Endothelial cell of umbilical vein (primary cell): ENCODE results near the gene VPS13A. TPM values are rescaled to one million over a fixed set of nuclear protein-coding genes. Genes with fewer than 3 reads are reported as not detected.

ENCODE experiments used
- BruUV-seq: library from RNA; stranded (reverse); fragments of 400-500 nt; replicated peaks from 2 replicates; lab custom pipeline; 2021; lab: Mats Ljungman, UMichigan
- CTCF ChIA-PET: fragments of 300-600, 350-600 bp; sonication (Branson Sonifier 250); formaldehyde crosslinking; loops from one replicate; lab custom pipeline; 2021; ENCODE audit warnings: antibody characterized with exemption, inconsistent platforms; lab: Charles Lee
- POLR2A ChIA-PET: fragments of 300-600, 350-600 bp; sonication (Branson Sonifier 250); formaldehyde crosslinking; loops from one replicate; lab custom pipeline; 2021; ENCODE audit warnings: antibody characterized with exemption, inconsistent platforms; lab: Charles Lee
- DNase-seq: peaks from one replicate; pipeline ENCODE4 v3.0.0-alpha.2; 2011; ENCODE audit warnings: low read depth, low spot score
- FAIRE-seq: peaks from 2 replicates; lab custom pipeline; 2011; peaks lifted over from hg19 to GRCh38; lab: Jason Lieb, UNC
- H2AFZ ChIP-seq: 2 replicates; pipeline ENCODE4 v1.6.0; 2012; ENCODE audit warnings: low read depth, low read length, control low read depth, inconsistent platforms
- H3K27ac ChIP-seq: 2 replicates; pipeline ENCODE4 v1.5.1; 2011; ENCODE audit warnings: low read depth, mild to moderate bottlenecking, control low read depth, low read length, moderate library complexity; ENCODE audit not compliant: insufficient read depth
- H3K27me3 ChIP-seq, 2 experiments: 2 replicates each; pipeline versions ENCODE4 v1.6.0 to v1.6.1; 2011; ENCODE audit warnings: low read length in 2 of 2, mixed read lengths in 1 of 2; ENCODE audit not compliant: control insufficient read depth in 2 of 2, insufficient read depth in 2 of 2
- H3K36me3 ChIP-seq, 2 experiments: 2 replicates in 1 of 2; 3 replicates in 1 of 2; pipeline ENCODE4 v1.5.1; 2011; ENCODE audit warnings: low read length in 2 of 2, mild to moderate bottlenecking in 1 of 2, moderate library complexity in 1 of 2; ENCODE audit not compliant: control insufficient read depth in 2 of 2, insufficient read depth in 2 of 2; ENCODE audit errors: extremely low read depth in 1 of 2
- H3K4me1 ChIP-seq: 3 replicates; pipeline ENCODE4 v1.5.1; 2011; ENCODE audit warnings: mild to moderate bottlenecking, low read length; ENCODE audit not compliant: control insufficient read depth, insufficient read depth; ENCODE audit errors: extremely low read depth
- H3K4me2 ChIP-seq: 2 replicates; pipeline ENCODE4 v1.6.1; 2011; ENCODE audit warnings: low read length, control low read depth, mixed read lengths; ENCODE audit not compliant: insufficient read depth
- H3K4me3 ChIP-seq, 3 experiments: fragments of 200-600 bp in 1 of 3; sonication (generic), shearing (Covaris generic) in 1 of 3; replicated peaks in 1 of 3; 2 replicates each; pipeline ENCODE4 v1.5.1; 2011 to 2016; ENCODE audit warnings: control low read depth in 3 of 3, low read length in 3 of 3, mild to moderate bottlenecking in 2 of 3, inconsistent platforms in 1 of 3, low read depth in 1 of 3, moderate library complexity in 1 of 3; ENCODE audit not compliant: insufficient read depth in 1 of 3
- H3K79me2 ChIP-seq: 2 replicates; pipeline ENCODE4 v1.6.0; 2012; ENCODE audit warnings: low read length, inconsistent platforms; ENCODE audit not compliant: control insufficient read depth, insufficient read depth
- H3K9ac ChIP-seq: replicated peaks from 2 replicates; pipeline ENCODE3; 2011; ENCODE audit warnings: low read length, control low read depth; ENCODE audit not compliant: insufficient read depth; ENCODE audit errors: extremely low read depth
- H3K9me1 ChIP-seq: replicated peaks from 3 replicates; pipeline ENCODE4 v1.6.0; 2011; ENCODE audit warnings: mild to moderate bottlenecking, low read length; ENCODE audit not compliant: control insufficient read depth, insufficient read depth; ENCODE audit errors: extremely low read depth
- H3K9me3 ChIP-seq: replicated peaks from 2 replicates; pipeline ENCODE4 v1.5.1; 2012; ENCODE audit warnings: low read length, inconsistent platforms; ENCODE audit not compliant: control insufficient read depth, insufficient read depth
- H4K20me1 ChIP-seq: replicated peaks from 2 replicates; pipeline ENCODE3; 2011; ENCODE audit warnings: mild to moderate bottlenecking, low read length; ENCODE audit not compliant: control insufficient read depth, insufficient read depth; ENCODE audit errors: extremely low read depth
- CTCF ChIP-seq, 2 donors: IDR thresholded peaks; 1 replicate in 1 of 2; 2 replicates in 1 of 2; pipeline ENCODE4 v1.5.1; 2011; ENCODE audit warnings: low read length in 2 of 2, mild to moderate bottlenecking in 2 of 2, moderate library complexity in 2 of 2, control low read depth in 1 of 2, inconsistent platforms in 1 of 2, low read depth in 1 of 2; ENCODE audit not compliant: insufficient read depth in 1 of 2; ENCODE audit errors: extremely low read depth in 1 of 2
- EZH2 ChIP-seq: IDR thresholded peaks from 2 replicates; pipeline ENCODE4 v1.6.1; 2012; ENCODE audit warnings: borderline replicate concordance, low read depth, mild to moderate bottlenecking, moderate library complexity, low read length, inconsistent platforms; ENCODE audit not compliant: severe bottlenecking
- FOS ChIP-seq: IDR thresholded peaks from 2 replicates; pipeline ENCODE4 v1.6.1; 2011; ENCODE audit warnings: mild to moderate bottlenecking, low read length, moderate library complexity, borderline replicate concordance; ENCODE audit not compliant: insufficient read depth
- GATA2 ChIP-seq: IDR thresholded peaks from 2 replicates; pipeline ENCODE4 v1.7.0; 2011; ENCODE audit warnings: low read depth, mild to moderate bottlenecking, moderate library complexity, mixed read lengths, low read length; ENCODE audit not compliant: insufficient read length, insufficient read depth
- JUN ChIP-seq: IDR thresholded peaks from 2 replicates; pipeline ENCODE4 v1.6.1; 2011; ENCODE audit warnings: borderline replicate concordance, low read depth; ENCODE audit not compliant: insufficient read length, insufficient read depth
- MAX ChIP-seq: IDR thresholded peaks from 2 replicates; pipeline ENCODE4 v1.6.1; 2011; ENCODE audit not compliant: insufficient read depth, insufficient read length
- MYC ChIP-seq: IDR thresholded peaks from one replicate; pipeline ENCODE4 v1.6.1; 2011; ENCODE audit warnings: mild to moderate bottlenecking, low read depth, low read length
- POLR2A ChIP-seq: IDR thresholded peaks from 2 replicates; pipeline ENCODE4 v1.6.1; 2012; ENCODE audit warnings: low read depth, mild to moderate bottlenecking, control low read depth, low read length
- POLR2AphosphoS5 ChIP-seq: IDR thresholded peaks from 2 replicates; pipeline ENCODE4 v1.6.1; 2012; ENCODE audit warnings: low read depth, mild to moderate bottlenecking, control low read depth, low read length, moderate library complexity; ENCODE audit not compliant: insufficient read depth
- dilution Hi-C: fragments of 300-500 bp; cut with MboI; formaldehyde crosslinking; loops from one replicate; pipeline ENCODE4 v1.15.0; 2019; ENCODE audit warnings: low sequenced_read_pairs; ENCODE audit not compliant: extremely low pct_ligation_motif_present
- intact Hi-C: fragments of 100-400 bp; cut with micrococcal nuclease; formaldehyde crosslinking; loops from one replicate; pipeline ENCODE4 v1.10.0; 2022
- polyA plus RNA-seq, 4 experiments: library from polyadenylated mRNA; depleted of rRNA in 3 of 4; stranded (reverse) in 3 of 4; unstranded in 1 of 4; fragments of >200 nt; gene quantifications; 2 replicates each; pipeline versions ENCODE4 v1.2.1 to v1.2.3, GENCODE V29; 2011 to 2012; ENCODE audit warnings: missing spikeins in 1 of 4
- total RNA-seq: library from RNA; stranded (reverse); gene quantifications from 2 replicates; pipeline ENCODE4 v1.2.3, GENCODE V29; 2021

The VPS13A gene
- total and polyA plus RNA-seq, 2 donors (not counting 3 experiments of a cell fraction or from before 2014, with no cell fraction given) = 4.7 to 33.3 TPM

GRCh38 chr9:77291714-77292113 is 114.4 kb downstream of the VPS13A start:
- ChIA-PET POLR2A (no interaction called here), CTCF (interaction anchor here (0.6 to 2.9 kb wide), 26 partner anchors 8 to 744 kb away, joined by 3 to 22 read pairs (median 4); no protein-coding TSS in a partner anchor)
- dilution Hi-C loops (no loop called here), intact Hi-C loops (loop anchor here (1.0 to 10.0 kb wide), 5 partner anchors 114 to 460 kb away; partner anchors contain the start of genes GNA14 and VPS13A)
- Histone ChIP-seq H4K20me1 (no peaks in the 10 kb centered on the region), H3K4me3 (no peak overlapping the region), H3K9ac (no peak overlapping the region), H3K4me1 (no peaks in the 10 kb centered on the region), H3K4me2 (no peak overlapping the region), H3K36me3 (peaks cover 0 to 2% of the 10 kb centered on the region in 2 experiments), H3K9me3 (no peaks in the 10 kb centered on the region), H3K79me2 (no peaks in the 10 kb centered on the region), H3K9me1 (no peaks in the 10 kb centered on the region), H3K27ac (no peak overlapping the region), H2AFZ (no peak overlapping the region), H3K27me3 (no peaks in the 10 kb centered on the region)
- DNase-seq (peak; percentile 43), FAIRE-seq (peak; percentile 69)
- no TSS peak for BruUV-seq
- TF ChIP-seq MAX (no peak), GATA2 (peak; percentile 80), CTCF (IDR thresholded peaks at IDR 0.05; ENCODE audit: extremely low read depth in 1 of 2, insufficient read depth in 1 of 2, low read depth in 1 of 2, low read length in 2 of 2) (peak; percentile 47 to 48)

GRCh38 chr9:77293949-77294348 is 116.6 kb downstream of the VPS13A start:
- no peak overlapping the region for H3K9ac ChIP-seq
- no peak overlapping the region for H3K27ac ChIP-seq
- H3K79me2 ChIP-seq = no peaks in the 10 kb centered on the region
- ChIA-PET POLR2A (no interaction called here), CTCF (interaction anchor here (1.1 to 1.3 kb wide), 2 partner anchors 12 to 163 kb away, joined by 3 to 4 read pairs; no protein-coding TSS in a partner anchor)
- no peaks in the 10 kb centered on the region for H3K9me1 ChIP-seq
- H4K20me1 ChIP-seq = no peaks in the 10 kb centered on the region
- TF ChIP-seq FOS = no peak
- no peak for TF ChIP-seq MYC
- TF ChIP-seq GATA2 = no peak
- TF ChIP-seq POLR2AphosphoS5 = no peak
- no peak for TF ChIP-seq EZH2
- TF ChIP-seq MAX = no peak
- TF ChIP-seq CTCF (IDR thresholded peaks at IDR 0.05; ENCODE audit: extremely low read depth in 1 of 2, insufficient read depth in 1 of 2, low read depth in 1 of 2, low read length in 2 of 2) = no peak
- no peak for TF ChIP-seq JUN
- TF ChIP-seq POLR2A = no peak
- FAIRE-seq = no peak
- dilution Hi-C loops (no loop called here), intact Hi-C loops (loop anchor here (5.0 to 10.0 kb wide), 2 partner anchors 117 to 351 kb away; partner anchors contain the start of genes GNA14 and VPS13A)
- H3K27me3 ChIP-seq = no peaks in the 10 kb centered on the region
- DNase-seq = no peak
- H3K9me3 ChIP-seq = no peaks in the 10 kb centered on the region
- no peaks in the 10 kb centered on the region for H3K4me1 ChIP-seq
- H3K4me3 ChIP-seq = no peak overlapping the region
- no peak overlapping the region for H2AFZ ChIP-seq
- no peaks in the 10 kb centered on the region for H3K36me3 ChIP-seq
- BruUV-seq = no TSS peak
- H3K4me2 ChIP-seq = no peak overlapping the region
